ENCODE results near the gene CLSTN2. TPM values are rescaled to one million over a fixed set of nuclear protein-coding genes. Genes with fewer than 3 reads are reported as not detected.

Gene CLSTN2
- total and polyA plus RNA-seq, 2 of the 4 experiments (the other 2 are of a cell fraction): under 0.01 to 0.07 TPM

- Histone ChIP-seq H3K9ac (ENCODE audit: low read depth, low read length) (no peak overlapping the region), H4K91ac (ENCODE audit: insufficient read depth, low read depth, low read length) (no peak overlapping the region), H2BK5ac (ENCODE audit: low read depth, low read length, poor library complexity, severe bottlenecking) (no peak overlapping the region), H2AFZ (replicated peaks; ENCODE audit: low read length, poor library complexity) (no peak overlapping the region), H3K9me3 (ENCODE audit: control insufficient read depth, insufficient read depth, low read length) (no peaks in the 10 kb centered on the region), H2BK20ac (ENCODE audit: low read depth, low read length) (no peak overlapping the region), H2BK120ac (ENCODE audit: low read depth, low read length) (no peak overlapping the region), H3K18ac (ENCODE audit: low read depth, low read length) (no peak overlapping the region), H4K8ac (ENCODE audit: low read depth in 2 of 2, low read length in 2 of 2) (no peak overlapping the region), H2AK9ac (replicated peaks; ENCODE audit: low read depth, low read length, poor library complexity) (no peak overlapping the region), H3K9me1 (ENCODE audit: insufficient read depth, low read length) (no peaks in the 10 kb centered on the region), H3K23ac (ENCODE audit: low read depth, low read length) (no peak overlapping the region), H3K4ac (ENCODE audit: low read depth, low read length) (no peak overlapping the region), H3K4me1 (ENCODE audit: control insufficient read depth, insufficient read depth, low read length) (no peaks in the 10 kb centered on the region), H3K36me3 (ENCODE audit: control insufficient read depth, insufficient read depth, low read length) (no peaks in the 10 kb centered on the region), H3K27ac (ENCODE audit: insufficient read depth, low read length) (no peak overlapping the region), H3K14ac (replicated peaks; ENCODE audit: low read depth, low read length) (no peak overlapping the region), H3K4me2 (ENCODE audit: low read depth, low read length) (no peak overlapping the region), H2BK15ac (ENCODE audit: low read depth, low read length) (no peak overlapping the region), H3K27me3 (ENCODE audit: control insufficient read depth, insufficient read depth, low read length) (no peaks in the 10 kb centered on the region), H2AK5ac (ENCODE audit: low read depth, low read length) (no peak overlapping the region), H3K4me3 (ENCODE audit: insufficient read depth, low read depth, low read length) (no peak overlapping the region), H4K20me1 (ENCODE audit: insufficient read depth, low read length) (no peaks in the 10 kb centered on the region), H3K79me1 (ENCODE audit: low read depth in 1 of 2, low read length in 2 of 2) (no peaks in the 10 kb centered on the region), H4K5ac (ENCODE audit: low read depth, low read length) (no peak overlapping the region), H3K56ac (ENCODE audit: extremely low read depth, insufficient read depth, low read length) (no peak overlapping the region)
- ChIA-PET POLR2A (ENCODE audit: unreplicated experiment) (no interaction called here), CTCF (no interaction called here)
- intact Hi-C loops (cut with micrococcal nuclease) (no loop called here), in situ Hi-C loops (cut with MboI; ENCODE audit: low sequenced_read_pairs) (no loop called here), dilution Hi-C loops (cut with HindIII; ENCODE audit: low sequenced_read_pairs, unreplicated experiment) (no loop called here)
- 20% methylated on average over 1 of the region's 5 CpGs; no CpG with 5 or more reads in 1 of the 2 experiments for WGBS, 2 experiments (ENCODE audit: extremely low coverage in 2 of 2, insufficient read length in 1 of 2)
- DNase-seq (no peak), ATAC-seq (ENCODE audit: low read depth) (no peak)
- TF ChIP-seq NFE2L2 (IDR thresholded peaks at IDR 0.05; ENCODE audit: low read depth, low read length): no peak
- no TSS peak for BruUV-seq (replicated peaks)
Measured at GRCh38 chr3:139975594-139976365, 40.8 kb downstream of the CLSTN2 start.

All from IMR-90 (cell line).